Left cardiac atrium (tissue), 4 donors: ENCODE data around the gene FTO. TPM values are rescaled to one million over a fixed set of nuclear protein-coding genes. Genes with fewer than 3 reads are reported as not detected.

Experiments
- ATAC-seq, 2 donors: fragments of 200-7000 bp; cut with Tn5 transposase; one replicate each; pipeline ENCODE4 v1.9.1; 2020; ENCODE audit warnings: mild to moderate bottlenecking in 2 of 2, moderate library complexity in 2 of 2
- DNase-seq: peaks from one replicate; pipeline ENCODE4 v3.0.0-alpha.2; 2020
- intact Hi-C, 2 donors: fragments of 100-400 bp; cut with DNase I; formaldehyde crosslinking; loops; one replicate each; pipeline versions ENCODE4 v1.14.1 to v1.15.1; 2022 to 2023
- total RNA-seq, 2 donors: library from RNA; stranded (reverse); fragmentation: NEBNext Ultra II Directional; extraction: Animal tissue kit (Norgen Biotek cat#: 25700); gene quantifications; one replicate each; pipeline ENCODE4 v1.2.1, GENCODE V29; 2021
- donor health status: DM: no; HTN: yes; CAD: no.
- donor health status: DM: no; HTN: yes; CAD: no; lungs with severe emphysema.
- donor health status: DM: yes; HTN: yes; CAD: no.
- donor health status: Dilated cardiomyopathy.

Gene FTO
- total RNA-seq, 2 donors from 2014 or later: 61.1 to 71.2 TPM

DNA sequence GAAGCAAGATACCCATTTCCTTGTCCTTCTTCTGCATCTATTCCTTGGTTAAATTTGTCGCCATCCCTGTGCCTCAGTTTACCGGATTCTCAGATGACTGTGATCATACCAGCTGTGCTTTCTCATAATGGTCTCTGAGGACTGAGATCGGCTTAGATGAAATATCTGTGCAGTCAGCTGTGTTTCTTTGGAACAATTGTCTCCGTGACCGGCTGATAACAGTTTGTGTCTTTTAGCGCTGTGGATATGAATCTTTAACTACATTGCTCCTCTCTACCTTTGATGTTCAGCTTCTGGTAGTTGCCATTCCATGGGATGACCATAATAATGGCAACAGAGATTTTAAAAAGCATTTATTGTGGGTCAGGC is 473 bp downstream of the FTO start:
- no peak for DNase-seq
- no peak for ATAC-seq
- intact Hi-C loops: no loop called here

DNA sequence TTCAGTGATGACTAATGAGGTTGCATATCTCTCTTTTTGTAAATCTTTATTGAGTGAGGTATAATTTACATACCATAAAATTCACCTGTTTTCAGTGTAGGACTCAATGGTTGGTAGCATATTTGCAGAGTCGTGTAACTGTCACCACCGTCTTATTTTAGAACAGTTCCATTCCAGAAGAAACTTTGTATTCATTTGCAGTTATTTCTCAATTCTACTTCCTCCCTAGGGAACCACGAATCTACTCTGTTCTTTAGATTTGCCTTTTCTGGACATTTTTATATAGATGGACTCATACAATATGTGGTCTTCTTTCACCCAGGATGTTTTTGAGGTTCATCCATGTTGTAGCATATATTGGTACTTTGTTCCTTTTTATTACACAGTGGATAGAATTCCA is 3.7 kb downstream of the FTO start:
- ATAC-seq (no peak), DNase-seq (no peak)
- intact Hi-C loops: no loop called here

DNA sequence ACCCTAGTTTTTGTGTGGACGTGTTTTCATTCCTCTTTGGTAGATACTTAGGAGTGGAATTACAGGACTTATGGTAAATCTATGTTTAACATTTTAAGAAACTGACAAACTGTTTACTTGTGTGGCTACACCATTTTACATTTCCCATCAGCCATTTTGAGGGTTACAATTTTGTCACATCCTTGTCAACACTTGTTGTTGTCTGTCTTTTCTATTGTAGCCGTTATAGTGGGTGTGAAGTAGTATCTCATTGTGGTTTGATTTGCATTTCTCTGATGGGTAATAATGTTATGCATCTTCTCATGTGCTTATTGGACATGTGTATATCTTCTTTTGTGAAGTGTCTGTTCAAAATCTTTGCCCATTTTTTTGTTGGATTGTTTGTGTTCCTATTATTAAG is 4.5 kb downstream of the FTO start:
- ATAC-seq: no peak
- intact Hi-C loops: no loop called here
- DNase-seq: no peak

GRCh38 chr16:53711390-53711789 is 7.4 kb downstream of the FTO start:
- intact Hi-C loops: no loop called here
- no peak for DNase-seq
- ATAC-seq: peak in 1 of 2 donors; percentile 38

GRCh38 chr16:53712065-53712464 is 8.1 kb downstream of the FTO start:
- intact Hi-C loops: no loop called here
- no peak for DNase-seq
- no peak for ATAC-seq

GRCh38 chr16:53713403-53714204 is 9.6 kb downstream of the FTO start:
- no peak for DNase-seq
- ATAC-seq: no peak
- intact Hi-C loops: no loop called here

- DNase-seq: no peak
- intact Hi-C loops: no loop called here
- peak; percentile 55 to 65 for ATAC-seq
Measured at GRCh38 chr16:53714205-53715022, 10.5 kb downstream of the FTO start.

DNA sequence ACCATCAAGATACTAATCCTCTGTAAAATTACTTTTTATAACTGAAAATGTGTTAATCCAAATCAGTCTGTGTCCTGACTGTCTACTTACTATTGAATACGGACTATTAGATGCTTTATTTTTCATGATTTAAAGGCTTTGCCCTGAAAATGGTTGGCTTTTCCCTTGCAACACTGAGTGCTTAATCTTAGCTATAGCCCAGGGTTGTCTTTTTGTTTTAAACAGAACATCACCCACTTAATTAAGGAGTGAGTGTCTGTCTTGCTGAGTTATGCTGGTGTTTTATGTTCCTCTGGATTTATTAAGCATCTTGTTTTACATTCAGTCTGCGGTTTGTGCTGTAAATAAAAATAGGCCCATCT is 11.0 kb downstream of the FTO start:
- ATAC-seq (no peak), DNase-seq (no peak)
- intact Hi-C loops: no loop called here

GRCh38 chr16:53717577-53717976 is 13.6 kb downstream of the FTO start:
- intact Hi-C loops: no loop called here
- DNase-seq (no peak), ATAC-seq (no peak)

DNA sequence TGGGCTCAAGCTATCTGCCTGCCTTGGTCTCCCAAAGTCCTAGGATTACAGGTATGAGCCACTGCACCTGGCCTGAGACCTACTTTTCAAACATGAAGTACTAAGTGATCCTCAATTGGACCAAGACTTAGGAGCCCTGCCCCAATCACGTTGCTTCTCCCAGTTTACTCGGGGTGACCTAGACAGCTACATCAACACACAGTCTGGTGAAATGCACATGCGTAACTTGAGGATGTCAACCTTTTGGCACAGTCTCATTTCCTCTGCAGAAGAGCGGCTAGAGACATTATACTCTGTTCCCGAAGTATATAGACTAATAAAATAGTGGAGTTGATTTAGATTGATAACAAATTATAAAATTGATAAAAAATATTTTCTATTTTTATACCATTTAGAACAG is 17.1 kb downstream of the FTO start:
- intact Hi-C loops: no loop called here
- DNase-seq (no peak), ATAC-seq (no peak)

DNA sequence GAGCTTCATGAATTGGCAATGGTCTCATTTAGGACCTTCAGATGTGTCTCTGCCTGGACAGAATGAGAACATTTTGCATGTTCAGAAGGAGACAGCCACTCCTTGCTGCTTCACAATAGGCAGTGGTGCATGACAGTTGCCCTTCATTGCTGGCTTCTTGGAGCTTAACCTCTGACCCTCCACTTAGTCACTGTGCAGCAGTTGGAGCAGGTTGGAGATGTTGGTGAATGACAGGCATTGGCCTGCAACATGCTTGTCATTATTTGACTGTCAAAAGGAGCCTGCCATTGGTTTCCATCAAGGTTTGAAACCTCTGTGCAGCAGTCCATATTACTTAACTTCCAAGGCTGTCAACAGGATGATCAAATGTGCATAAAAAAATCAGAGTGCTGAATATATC is 22.7 kb downstream of the FTO start:
- intact Hi-C loops: no loop called here
- ATAC-seq (peak in 1 of 2 donors; percentile 63), DNase-seq (no peak)

DNA sequence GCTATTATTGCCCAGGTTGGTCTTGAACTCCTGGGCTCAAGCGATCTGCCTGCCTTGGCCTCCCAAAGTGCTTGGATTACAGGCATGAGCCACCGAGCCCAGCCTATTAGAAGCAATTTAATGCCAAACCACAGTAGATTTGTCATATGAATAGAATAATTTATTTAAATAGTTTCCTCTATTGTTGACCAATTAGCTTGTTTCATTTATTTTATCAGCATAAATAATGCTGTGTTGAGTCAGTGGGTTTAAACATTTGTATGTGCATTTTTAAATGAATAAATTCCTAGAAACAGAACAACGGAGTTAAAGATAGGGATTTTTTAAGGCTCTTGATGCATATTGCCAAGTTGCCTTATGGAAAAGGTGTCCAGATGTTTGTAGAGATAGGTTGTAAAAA is 26.7 kb downstream of the FTO start:
- ATAC-seq (no peak), DNase-seq (no peak)
- intact Hi-C loops: no loop called here

- ATAC-seq: peak; percentile 15 to 72
- intact Hi-C loops: no loop called here
- DNase-seq: no peak
Measured at GRCh38 chr16:53732296-53732929, 28.5 kb downstream of the FTO start.

DNA sequence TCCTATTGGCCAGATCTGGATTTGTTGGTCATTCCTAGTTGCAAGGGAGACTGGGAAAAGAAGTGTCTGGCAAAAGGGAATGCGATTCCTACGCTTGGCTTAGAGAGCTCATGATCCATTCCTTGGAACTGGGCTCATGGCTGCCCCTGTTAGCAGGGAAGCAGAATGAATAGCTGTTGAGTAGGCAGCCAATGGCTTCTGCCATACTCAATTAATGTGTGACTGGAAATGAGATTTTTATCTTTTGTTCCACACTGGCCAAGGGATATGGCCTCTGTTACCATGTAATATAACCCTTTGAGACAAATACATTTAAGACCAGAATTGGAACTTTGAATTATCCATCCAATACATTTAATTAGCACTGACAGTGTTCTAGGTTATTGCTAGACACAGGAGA is 31.0 kb downstream of the FTO start:
- intact Hi-C loops: no loop called here
- no peak for DNase-seq
- no peak for ATAC-seq

- ATAC-seq: no peak
- DNase-seq: no peak
- intact Hi-C loops: no loop called here
Measured at GRCh38 chr16:53736297-53736696, 32.3 kb downstream of the FTO start.

GRCh38 chr16:53737552-53737951 is 33.6 kb downstream of the FTO start:
- intact Hi-C loops: no loop called here
- ATAC-seq (no peak), DNase-seq (no peak)

GRCh38 chr16:53740476-53740875 is 36.5 kb downstream of the FTO start:
- ATAC-seq (no peak), DNase-seq (no peak)
- intact Hi-C loops: no loop called here

DNA sequence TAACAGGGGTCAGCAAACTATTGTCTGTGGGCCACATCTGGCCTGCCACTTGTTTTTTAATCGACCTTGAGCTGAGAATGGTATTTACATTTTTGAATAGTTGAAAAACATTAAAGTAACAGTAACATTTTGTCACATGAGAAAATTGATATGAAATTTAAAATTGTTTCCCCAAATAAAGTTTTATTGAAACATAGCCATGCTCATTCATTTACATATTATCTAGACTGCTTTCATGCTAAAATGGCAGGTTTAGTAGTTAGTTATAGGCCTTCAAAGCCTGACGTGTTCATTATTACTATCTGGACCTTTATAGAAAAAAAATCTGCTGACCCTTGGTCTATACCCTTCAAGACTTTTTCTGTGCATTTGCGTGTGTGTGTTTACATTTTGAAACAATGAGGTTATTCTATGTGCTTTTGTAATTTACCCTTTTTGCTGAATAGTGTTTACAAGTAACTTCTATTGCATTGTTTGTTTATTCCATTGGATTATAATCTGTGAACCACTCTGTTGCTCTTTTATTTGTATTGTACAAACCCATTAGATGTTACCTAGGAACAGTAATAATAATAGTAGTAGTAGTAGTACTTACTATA is 37.1 kb downstream of the FTO start:
- ATAC-seq (no peak), DNase-seq (no peak)
- intact Hi-C loops: no loop called here

- intact Hi-C loops: no loop called here
- ATAC-seq (no peak), DNase-seq (no peak)
Measured at GRCh38 chr16:53741546-53741945, 37.6 kb downstream of the FTO start.

DNA sequence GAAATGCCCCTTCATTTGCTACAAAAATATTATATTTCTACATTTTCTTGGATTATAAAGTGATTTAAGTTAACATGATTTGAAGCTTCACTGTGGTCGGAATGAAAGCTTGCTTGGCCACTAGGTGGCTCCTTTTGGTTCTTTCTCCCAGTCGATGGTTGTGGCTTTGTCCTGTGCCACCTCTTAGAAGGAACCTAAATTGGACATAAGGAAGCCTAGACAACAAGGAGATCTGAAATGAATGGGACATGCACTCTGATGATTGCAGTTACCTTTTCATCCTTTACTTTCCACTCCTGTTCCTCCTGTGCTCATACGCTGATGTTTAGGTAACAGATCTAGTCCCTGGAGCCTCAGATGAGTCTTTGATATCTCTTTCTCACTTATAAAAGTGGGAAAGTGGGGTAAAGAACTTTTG is 39.2 kb downstream of the FTO start:
- no peak for DNase-seq
- ATAC-seq: no peak
- intact Hi-C loops: no loop called here
